HG03025 (cell line): Measurements from ENCODE around the gene TIAM2.

Experiments used
- ATAC-seq: cut with Tn5 transposase; IDR thresholded peaks from one replicate; pipeline ENCODE4 v1.9.1; 2021; ENCODE audit warnings: mild to moderate bottlenecking, moderate library complexity; ENCODE audit not compliant: unreplicated experiment, low FRiP score

TIAM2 gene

GRCh38 chr6:155121699-155122098 lies 126.6 kb downstream of the TIAM2 start:
- no peak for ATAC-seq

GRCh38 chr6:155122199-155122950 lies 127.3 kb downstream of the TIAM2 start:
- no peak for ATAC-seq

GRCh38 chr6:155123520-155123919 lies 128.4 kb downstream of the TIAM2 start:
- ATAC-seq, result no peak

GRCh38 chr6:155125906-155126305 lies 130.8 kb downstream of the TIAM2 start:
- ATAC-seq, result no peak

GRCh38 chr6:155126727-155127439 lies 131.8 kb downstream of the TIAM2 start:
- ATAC-seq, result no peak

- ATAC-seq, result no peak
These were observed 133.9 kb downstream of the TIAM2 start for GRCh38 chr6:155128977-155129376.

GRCh38 chr6:155129744-155130143 lies 134.6 kb downstream of the TIAM2 start:
- no peak for ATAC-seq

- no peak for ATAC-seq
These were observed 135.2 kb downstream of the TIAM2 start for GRCh38 chr6:155130161-155130853.

GRCh38 chr6:155132617-155133016 lies 137.5 kb downstream of the TIAM2 start:
- ATAC-seq, result no peak

GRCh38 chr6:155141002-155141401 lies 145.9 kb downstream of the TIAM2 start:
- no peak for ATAC-seq

GRCh38 chr6:155141512-155141911 lies 146.4 kb downstream of the TIAM2 start:
- ATAC-seq, result no peak

- no peak for ATAC-seq
These were observed 147.3 kb downstream of the TIAM2 start for GRCh38 chr6:155142168-155143028.

- ATAC-seq, result no peak
These were observed 148.0 kb downstream of the TIAM2 start for GRCh38 chr6:155143029-155143577.

GRCh38 chr6:155143578-155144106 lies 148.5 kb downstream of the TIAM2 start:
- no peak for ATAC-seq

GRCh38 chr6:155146205-155146604 lies 151.1 kb downstream of the TIAM2 start:
- ATAC-seq, result no peak

GRCh38 chr6:155147958-155148663 lies 153.0 kb downstream of the TIAM2 start:
- ATAC-seq, result no peak

- no peak for ATAC-seq
These were observed 156.0 kb downstream of the TIAM2 start for GRCh38 chr6:155150967-155151671.

- no peak for ATAC-seq
These were observed 157.3 kb downstream of the TIAM2 start for GRCh38 chr6:155152211-155153076.
